Stimulated activated CD8-positive, alpha-beta memory T cell treated with anti-CD3 and anti-CD28 coated beads, Interleukin-7, amount 100 ng/mL, for 4 hours (primary cell): ENCODE results near the gene GRIN2C.

Experiments used
- DNase-seq, 2 donors: peaks; one replicate each; pipeline ENCODE4 v3.0.0-alpha.2; 2020; ENCODE audit warnings: low read depth in 2 of 2

Gene GRIN2C

DNA sequence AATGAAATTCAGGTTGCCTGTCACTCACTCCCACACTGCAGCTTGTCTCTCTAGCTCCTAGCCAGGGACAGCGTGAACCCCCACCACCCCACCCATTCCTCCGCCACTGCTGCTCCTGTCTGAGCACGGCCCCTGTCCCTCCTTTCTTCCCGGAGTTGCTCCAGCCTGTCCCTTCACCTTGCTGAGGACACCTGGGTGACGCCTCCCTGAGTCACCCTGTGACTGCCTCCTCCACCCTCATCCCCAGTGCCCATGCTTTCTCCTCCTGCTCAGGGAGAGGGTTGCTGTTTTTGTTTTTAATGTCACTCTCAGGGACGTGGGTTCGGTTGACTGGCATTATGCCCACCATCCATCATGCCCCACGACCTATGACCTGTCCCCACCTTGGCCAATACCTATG is 57.8 kb downstream of the GRIN2C start:
- DNase-seq: no peak

DNA sequence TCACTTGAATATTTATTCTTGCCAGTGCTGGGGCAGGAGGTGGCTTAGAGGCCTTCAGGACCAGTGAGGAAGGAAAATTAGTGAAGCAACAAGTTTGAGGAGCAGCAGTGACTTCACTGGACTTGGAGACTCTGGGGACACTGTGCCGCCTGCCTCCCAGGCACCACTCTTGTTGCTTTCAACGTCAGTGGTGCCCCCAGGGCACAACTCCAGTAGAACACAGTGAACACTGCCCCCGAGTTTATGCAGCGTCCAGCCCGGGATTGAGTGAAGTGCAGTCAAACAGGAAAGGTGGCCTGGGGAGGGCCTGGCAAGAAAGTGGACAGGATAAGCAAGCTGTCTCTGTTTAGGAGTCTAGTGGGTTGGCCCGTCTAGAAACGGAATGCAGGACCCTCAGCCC is 59.2 kb downstream of the GRIN2C start:
- no peak for DNase-seq

DNA sequence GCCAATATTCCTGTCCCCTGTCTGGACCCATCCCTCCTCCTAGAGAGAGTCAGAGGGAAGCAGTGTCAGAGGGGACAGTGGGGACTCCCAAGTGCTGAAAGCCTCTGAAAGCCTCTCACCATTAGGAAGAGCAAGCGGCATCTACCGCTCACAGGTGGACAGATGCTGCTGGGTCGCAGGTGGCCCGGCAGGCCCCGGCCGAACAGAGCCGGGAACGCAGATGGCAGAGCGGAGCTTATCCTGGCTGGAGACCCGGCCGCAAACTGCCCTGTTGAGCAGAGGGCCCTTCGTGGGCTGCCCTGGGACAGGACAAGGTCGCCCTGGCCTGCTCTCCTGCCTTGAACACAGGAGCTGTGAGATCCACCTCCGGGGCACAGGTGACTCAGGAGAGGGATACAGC is 60.6 kb downstream of the GRIN2C start:
- DNase-seq: no peak

DNA sequence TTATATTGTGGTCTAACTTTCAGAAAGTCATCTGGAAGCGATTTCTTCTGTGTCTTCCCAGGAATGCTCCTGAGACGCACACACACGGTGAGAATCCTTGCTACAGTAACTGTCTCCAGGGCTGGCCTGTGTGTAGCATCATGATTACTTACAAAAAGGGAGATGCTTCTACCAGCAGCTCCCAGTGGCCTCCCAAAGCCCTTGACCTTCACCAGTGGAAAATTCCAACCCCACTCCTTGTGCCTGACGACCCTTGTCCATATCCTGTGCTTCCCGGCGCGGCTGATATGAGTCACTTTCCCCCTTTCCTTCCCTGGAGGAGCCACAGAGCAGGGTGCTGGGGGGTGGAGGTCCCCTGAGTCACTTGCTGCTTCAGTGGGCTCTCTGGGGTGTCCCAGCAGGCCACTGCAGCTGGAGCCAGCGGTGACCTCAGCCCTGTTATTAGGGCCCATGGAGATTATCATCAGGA is 61.4 kb downstream of the GRIN2C start:
- no peak for DNase-seq

DNA sequence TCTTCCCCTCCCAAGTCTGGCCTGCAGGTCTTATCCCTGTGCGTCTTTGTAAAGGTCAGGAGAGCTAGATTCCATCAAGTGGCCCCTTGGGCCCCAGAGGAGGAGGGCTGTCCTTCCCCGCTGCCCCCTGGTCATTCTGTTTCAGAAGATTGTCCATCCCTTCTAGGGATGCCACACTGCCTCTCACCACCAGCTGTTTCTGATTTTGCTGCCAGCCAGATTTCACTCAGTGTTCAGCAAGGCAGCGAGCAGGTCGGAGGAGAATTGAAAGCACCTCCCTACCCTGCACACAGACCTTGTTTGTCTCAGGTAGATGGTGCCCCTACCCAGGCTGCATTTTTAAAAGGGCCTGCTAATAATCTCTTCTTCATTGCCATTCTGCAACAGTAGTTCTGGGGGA is 61.9 kb downstream of the GRIN2C start:
- DNase-seq: no peak

DNA sequence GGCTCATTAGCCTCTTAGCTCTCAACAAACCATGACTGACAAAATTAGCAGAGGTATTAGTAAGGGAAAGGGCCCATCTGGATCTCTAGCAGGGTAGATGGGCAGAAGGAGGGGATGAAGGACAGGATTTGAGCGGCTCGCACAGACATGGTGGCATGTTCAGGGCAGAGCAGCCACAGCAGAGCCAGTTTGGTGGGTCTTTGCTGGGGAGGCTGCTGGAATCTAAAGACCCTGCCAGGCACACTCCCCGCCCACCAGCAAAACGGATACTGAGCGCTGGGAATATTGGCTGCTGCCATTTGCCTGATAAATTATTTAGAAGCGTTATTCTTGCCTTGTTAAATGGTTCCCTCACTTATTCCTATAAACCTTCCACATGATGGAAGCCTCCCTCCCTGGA is 62.8 kb downstream of the GRIN2C start:
- no peak for DNase-seq

DNA sequence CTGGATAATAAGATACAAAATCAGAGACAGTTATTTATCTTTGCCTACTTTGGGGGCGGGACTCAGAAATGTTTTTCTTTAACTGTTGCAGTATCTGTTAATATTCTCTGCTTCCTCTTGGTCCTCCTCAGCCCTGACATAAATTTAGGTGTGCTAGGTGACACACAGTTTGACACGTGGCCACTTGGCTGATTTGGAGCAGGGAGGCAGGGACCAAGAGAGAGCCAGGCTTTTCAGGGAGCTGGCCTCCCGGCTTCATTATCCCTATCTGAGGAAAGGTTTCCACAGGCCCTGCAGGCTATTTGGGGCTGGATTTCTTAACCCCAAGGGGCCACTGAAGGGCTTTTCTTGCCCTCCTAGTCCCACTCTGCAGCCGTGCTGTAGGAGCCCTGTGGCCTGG is 63.5 kb downstream of the GRIN2C start:
- no peak for DNase-seq

DNA sequence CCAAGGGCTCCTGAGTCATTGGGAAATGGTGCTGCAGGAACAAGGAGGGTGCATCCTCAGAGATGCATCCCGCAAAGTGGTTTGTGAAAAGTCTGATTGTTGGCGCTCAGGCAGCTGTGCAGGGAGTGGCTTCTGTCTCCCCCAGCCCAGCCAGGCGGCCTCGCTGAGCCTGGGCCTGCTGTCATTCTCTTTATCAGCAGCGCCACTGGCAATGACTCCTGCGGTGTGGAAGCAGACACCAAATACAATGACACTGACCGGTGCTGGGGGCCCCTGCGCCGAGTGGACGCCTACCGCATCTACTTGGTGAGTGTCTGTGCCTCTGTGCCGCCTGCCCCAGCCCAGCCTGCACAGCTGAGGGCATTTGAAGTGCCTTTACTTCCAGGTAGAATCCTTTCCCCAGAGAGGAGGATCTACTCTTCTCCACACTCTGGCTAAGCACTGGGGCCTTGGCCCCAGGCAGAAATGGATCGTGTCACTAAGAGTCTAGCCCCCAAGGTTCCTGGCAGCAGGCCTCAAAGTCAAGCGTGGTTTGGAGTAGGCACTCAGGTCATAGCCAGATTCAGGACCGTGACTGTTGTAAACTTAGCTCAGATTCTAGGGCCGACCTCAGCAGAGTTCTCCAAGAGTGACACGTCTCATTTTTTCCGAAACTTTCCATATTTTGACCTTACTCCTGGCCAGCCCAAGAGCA is 64.2 kb downstream of the GRIN2C start:
- DNase-seq: no peak

DNA sequence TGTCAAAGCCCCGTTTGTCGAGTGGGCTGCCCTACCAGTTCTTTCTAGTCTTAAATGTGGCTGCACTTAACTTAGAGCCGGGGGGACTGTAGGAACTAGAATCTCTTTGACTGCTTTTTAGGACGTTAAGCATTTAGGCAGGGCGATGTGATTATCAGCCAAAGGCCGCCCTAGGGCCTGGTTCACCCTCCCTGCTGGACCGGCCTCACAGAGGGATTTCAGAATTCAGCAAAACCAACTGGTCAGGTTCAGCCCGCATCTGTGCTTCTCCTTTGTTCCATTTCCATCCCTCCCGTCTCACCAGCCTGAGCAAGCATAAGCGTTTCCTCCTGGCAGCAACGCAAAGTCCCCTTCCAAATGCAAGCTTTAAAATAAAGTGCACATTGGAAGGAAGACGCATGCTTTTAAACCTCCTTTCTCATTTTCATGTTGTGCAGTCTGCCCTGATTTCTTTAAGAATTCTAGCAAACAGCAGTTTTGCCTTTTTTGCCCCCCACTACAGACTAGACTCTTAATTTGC is 67.0 kb downstream of the GRIN2C start:
- DNase-seq: no peak
